PFSK-1 (cell line): ENCODE results near the gene U2AF2.
A peak's percentile ranks its signal among the peaks of the same experiment; 100 is the strongest.

Experiments used
- FOXP2 ChIP-seq: optimal IDR thresholded peaks from 2 replicates; pipeline ENCODE3; 2011; ENCODE audit warnings: borderline replicate concordance, control low read depth, inconsistent platforms; ENCODE audit not compliant: insufficient read depth; ENCODE audit errors: extremely low read length, extremely low read depth
- POLR2AphosphoS5 ChIP-seq: IDR thresholded peaks from 2 replicates; pipeline ENCODE4 v1.6.1; 2012; ENCODE audit warnings: low read depth, mild to moderate bottlenecking, control low read depth, low read length, moderate library complexity
- SIN3A ChIP-seq: IDR thresholded peaks from 2 replicates; pipeline ENCODE4 v1.6.1; 2012; ENCODE audit warnings: mild to moderate bottlenecking, low read length, moderate library complexity, borderline replicate concordance; ENCODE audit not compliant: insufficient read depth
- TAF1 ChIP-seq: IDR thresholded peaks from 2 replicates; pipeline ENCODE4 v1.6.1; 2012; ENCODE audit warnings: low read length, control low read depth, borderline replicate concordance; ENCODE audit not compliant: insufficient read depth
- TF ChIP-seq, protein P1 (sequence below), 2 experiments: IDR thresholded peaks; 2 replicates each; pipeline versions ENCODE4 v1.6.1 to v1.8.0; 2011 to 2012; ENCODE audit warnings: low read depth in 2 of 2, low read length in 2 of 2, control low read depth in 1 of 2, inconsistent platforms in 1 of 2, mild to moderate bottlenecking in 1 of 2, moderate library complexity in 1 of 2; ENCODE audit not compliant: insufficient read depth in 1 of 2

Gene U2AF2

DNA sequence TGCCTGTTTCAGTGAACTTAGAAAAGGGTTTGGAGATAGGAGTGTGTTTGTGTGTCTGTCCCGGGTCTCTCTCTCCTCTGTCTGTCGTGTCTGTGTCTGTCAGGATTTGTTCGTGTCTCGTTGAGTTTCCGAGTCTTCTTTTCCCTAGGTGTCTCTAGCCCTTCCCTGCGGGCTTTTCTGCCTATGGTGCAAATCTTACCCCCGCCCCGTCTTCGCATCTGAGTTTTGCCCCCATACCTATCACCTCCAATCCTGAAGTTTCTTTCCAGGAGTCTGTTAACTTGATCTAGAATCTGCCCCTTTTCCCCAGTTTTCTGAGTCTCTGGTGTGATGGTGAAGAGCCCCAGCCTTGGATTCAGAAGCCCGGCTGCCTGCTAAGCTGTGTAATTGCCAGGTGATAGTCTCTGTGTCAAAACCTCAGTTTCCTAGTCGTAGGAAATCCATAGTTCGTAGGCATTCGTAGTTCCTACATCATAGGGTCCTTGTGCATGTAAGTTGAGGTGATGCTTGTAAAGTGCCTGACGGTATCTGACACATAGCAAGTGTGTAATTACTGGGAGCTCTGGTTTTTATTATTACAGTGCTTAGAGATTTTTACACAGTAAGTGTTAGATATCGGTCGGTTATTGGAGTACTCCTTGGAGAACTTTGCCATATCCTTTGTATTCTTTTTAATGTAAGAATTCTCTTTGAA, 21.0 kb downstream of the U2AF2 start:
- TF ChIP-seq SIN3A, result 0 out of 2 replicates have a peak, but pooled peaks have one; percentile 27
- TF ChIP-seq TAF1, result no peak

DNA sequence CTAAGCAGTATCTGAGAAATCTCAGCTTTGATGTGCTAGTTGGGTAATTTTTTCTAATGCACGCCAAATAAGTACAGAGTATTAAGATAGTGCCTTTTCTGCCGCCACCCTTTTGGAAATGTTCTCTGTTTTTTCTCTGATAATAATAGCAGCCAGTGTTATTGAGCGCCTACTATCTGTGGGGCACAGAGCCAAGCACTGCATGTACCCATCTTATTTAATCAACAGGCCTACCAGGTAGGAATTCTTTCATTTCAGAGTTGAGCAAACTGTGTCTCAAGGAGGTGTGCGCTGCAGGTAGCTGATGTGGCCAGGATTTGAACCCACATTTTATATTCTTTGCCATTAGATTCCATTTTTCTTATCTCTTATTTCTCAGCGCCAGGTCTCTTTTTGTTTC, 21.5 kb downstream of the U2AF2 start:
- TF ChIP-seq, protein P1, sequence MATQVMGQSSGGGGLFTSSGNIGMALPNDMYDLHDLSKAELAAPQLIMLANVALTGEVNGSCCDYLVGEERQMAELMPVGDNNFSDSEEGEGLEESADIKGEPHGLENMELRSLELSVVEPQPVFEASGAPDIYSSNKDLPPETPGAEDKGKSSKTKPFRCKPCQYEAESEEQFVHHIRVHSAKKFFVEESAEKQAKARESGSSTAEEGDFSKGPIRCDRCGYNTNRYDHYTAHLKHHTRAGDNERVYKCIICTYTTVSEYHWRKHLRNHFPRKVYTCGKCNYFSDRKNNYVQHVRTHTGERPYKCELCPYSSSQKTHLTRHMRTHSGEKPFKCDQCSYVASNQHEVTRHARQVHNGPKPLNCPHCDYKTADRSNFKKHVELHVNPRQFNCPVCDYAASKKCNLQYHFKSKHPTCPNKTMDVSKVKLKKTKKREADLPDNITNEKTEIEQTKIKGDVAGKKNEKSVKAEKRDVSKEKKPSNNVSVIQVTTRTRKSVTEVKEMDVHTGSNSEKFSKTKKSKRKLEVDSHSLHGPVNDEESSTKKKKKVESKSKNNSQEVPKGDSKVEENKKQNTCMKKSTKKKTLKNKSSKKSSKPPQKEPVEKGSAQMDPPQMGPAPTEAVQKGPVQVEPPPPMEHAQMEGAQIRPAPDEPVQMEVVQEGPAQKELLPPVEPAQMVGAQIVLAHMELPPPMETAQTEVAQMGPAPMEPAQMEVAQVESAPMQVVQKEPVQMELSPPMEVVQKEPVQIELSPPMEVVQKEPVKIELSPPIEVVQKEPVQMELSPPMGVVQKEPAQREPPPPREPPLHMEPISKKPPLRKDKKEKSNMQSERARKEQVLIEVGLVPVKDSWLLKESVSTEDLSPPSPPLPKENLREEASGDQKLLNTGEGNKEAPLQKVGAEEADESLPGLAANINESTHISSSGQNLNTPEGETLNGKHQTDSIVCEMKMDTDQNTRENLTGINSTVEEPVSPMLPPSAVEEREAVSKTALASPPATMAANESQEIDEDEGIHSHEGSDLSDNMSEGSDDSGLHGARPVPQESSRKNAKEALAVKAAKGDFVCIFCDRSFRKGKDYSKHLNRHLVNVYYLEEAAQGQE (IDR thresholded peaks at IDR 0.05; ENCODE audit: insufficient read depth in 1 of 2, low read depth in 2 of 2, low read length in 2 of 2), result no peak
- TF ChIP-seq SIN3A (no peak), POLR2AphosphoS5 (no peak), FOXP2 (no peak), TAF1 (no peak)

DNA sequence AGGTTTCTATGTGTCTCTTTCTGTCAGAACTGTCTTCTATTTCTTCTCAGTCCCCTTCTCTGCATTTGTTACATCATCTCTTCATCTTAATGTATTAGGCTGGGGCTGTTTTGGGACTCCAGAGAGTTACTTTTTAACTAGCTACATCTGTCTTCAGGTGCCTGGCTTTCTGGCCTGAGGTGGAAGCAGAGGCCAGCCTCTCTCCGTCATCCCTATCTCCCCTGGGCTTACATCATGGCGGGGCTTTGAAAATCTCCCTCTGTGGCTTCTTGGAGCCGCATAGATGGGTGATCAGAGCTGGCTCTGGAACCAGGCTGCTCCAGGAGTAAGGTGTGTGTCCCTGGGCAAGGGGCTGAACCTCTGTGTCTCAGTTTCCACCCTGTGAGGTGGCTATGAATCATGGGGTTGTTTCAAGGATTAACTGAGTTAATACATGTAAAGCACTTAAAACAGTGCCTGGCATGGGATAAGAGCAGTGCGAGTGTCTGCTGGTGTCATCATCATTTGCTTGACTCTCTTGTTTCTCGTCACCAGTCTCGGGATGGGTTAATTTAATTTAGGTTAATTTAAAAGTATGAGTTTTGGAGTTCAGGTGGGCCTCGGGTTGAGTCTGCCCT, 22.2 kb downstream of the U2AF2 start:
- TF ChIP-seq POLR2AphosphoS5 (no peak), FOXP2 (no peak), TAF1 (no peak)
- TF ChIP-seq, protein P1 (IDR thresholded peaks at IDR 0.05; ENCODE audit: insufficient read depth in 1 of 2, low read depth in 2 of 2, low read length in 2 of 2), result no peak

DNA sequence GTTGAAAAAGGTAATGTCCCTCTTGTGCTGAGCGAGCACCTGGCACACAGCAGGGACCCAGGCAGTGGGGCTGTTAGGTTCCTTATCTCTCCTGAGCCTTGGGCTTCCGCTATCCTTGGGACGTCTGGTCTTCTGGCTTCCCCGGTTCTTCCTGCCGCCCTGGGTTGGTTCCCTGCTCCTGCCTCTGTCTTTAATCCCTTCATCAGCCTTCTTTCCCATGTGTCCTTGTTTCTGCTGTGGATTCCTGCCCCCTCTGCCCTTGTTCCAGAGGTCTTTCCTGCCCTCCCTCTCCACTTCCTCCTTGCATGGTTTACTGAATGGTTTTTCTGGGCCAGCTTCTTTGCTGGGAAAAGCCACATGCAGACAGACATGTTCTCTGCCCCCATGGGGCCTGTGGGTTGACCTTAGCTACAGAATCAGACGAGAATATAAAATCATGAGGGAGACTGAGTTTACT, 22.8 kb downstream of the U2AF2 start:
- TF ChIP-seq POLR2AphosphoS5, result no peak
- TF ChIP-seq, protein P1 (IDR thresholded peaks at IDR 0.05; ENCODE audit: insufficient read depth in 1 of 2, low read depth in 2 of 2, low read length in 2 of 2), result no peak
- no peak for TF ChIP-seq SIN3A
- TF ChIP-seq FOXP2, result no peak
- no peak for TF ChIP-seq TAF1

DNA sequence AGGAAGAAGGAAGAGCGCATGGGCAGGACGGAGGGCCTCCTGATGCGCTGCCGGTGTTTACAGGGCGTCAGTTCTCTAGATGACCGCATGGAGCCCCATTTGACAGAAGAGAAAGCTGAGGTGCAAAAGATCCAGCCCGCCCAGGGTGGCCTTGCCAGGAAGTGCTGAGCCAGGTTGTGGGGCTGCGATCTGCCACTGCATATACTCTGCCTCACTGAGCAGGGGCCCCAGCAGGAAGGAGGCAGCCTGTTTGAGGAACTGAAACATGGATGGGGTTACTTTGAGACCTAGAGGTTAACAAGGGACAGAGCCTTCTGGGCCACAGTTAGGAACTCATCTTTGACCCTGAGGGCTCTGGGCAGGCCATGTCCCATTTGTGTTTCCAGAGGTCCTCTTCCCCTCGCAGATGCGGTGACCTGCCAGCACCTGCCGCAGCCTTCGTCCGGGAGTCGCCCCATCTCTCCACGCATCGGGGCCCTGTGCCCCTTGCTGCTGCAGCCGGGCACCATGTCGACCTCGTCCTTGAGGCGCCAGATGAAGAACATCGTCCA, 23.4 kb downstream of the U2AF2 start:
- TF ChIP-seq POLR2AphosphoS5 (no peak), TAF1 (no peak)
- TF ChIP-seq, protein P1 (IDR thresholded peaks at IDR 0.05; ENCODE audit: insufficient read depth in 1 of 2, low read depth in 2 of 2, low read length in 2 of 2), result no peak
